ENCODE results near the gene FIBP. TPM values are rescaled to one million over a fixed set of nuclear protein-coding genes. Genes with fewer than 3 reads are reported as not detected.
A peak's percentile ranks its signal among the peaks of the same experiment; 100 is the strongest.

FIBP gene
- total and polyA plus RNA-seq, 10 of the 15 experiments (the other 5 are each of a cell fraction or from before 2014, with no cell fraction given): 65.1 to 182 (median 94.6) TPM

GRCh38 chr11:65891219-65892136 is 3.2 kb upstream of the FIBP start:
- Histone ChIP-seq H3K4me1 (ENCODE audit: control insufficient read depth, insufficient read depth, low read length) (peaks cover 29% of the 10 kb centered on the region), H3K27ac (ENCODE audit: control insufficient read depth, insufficient read depth) (peak overlapping the region; percentile 90), H3K9me3 (replicated peaks; ENCODE audit: control insufficient read depth, insufficient read depth, low read length) (no peaks in the 10 kb centered on the region), H3K79me2 (ENCODE audit: control insufficient read depth, insufficient read depth, low read length) (peaks cover 54% of the 10 kb centered on the region), H3K4me2 (ENCODE audit: control insufficient read depth, insufficient read depth) (peak overlapping the region; percentile 99), H4K20me1 (ENCODE audit: control insufficient read depth, insufficient read depth) (no peaks in the 10 kb centered on the region), H3K9ac (ENCODE audit: control insufficient read depth, insufficient read depth, low read length) (peak overlapping the region; percentile 94), H2AFZ (ENCODE audit: control insufficient read depth, low read depth, low read length) (no peak overlapping the region), H3K4me3 (peak overlapping the region; percentile 98), H3K27me3 (replicated peaks in 1 of 2; ENCODE audit: control insufficient read depth in 2 of 2, insufficient read depth in 2 of 2, low read length in 1 of 2) (no peaks in the 10 kb centered on the region), H3K36me3 (ENCODE audit: control insufficient read depth in 2 of 2, insufficient read depth in 2 of 2, low read length in 1 of 2) (peaks cover 0 to under 1% of the 10 kb centered on the region in 2 experiments; a peak in 1 of 4 replicates)
- FAIRE-seq (no peak), DNase-seq (ENCODE audit: low read depth, low spot score) (no peak), ATAC-seq (peak; percentile 12)
- ChIA-PET CTCF (interaction anchor here (0.6 to 11.0 kb wide), 24 partner anchors 8 to 244 kb away, joined by 3 to 167 read pairs (median 4); partner anchors contain the start of genes BANF1, CFL1, EIF1AD and FOSL1), POLR2A (interaction anchor here (0.6 to 7.4 kb wide), 26 partner anchors 6 to 278 kb away, joined by 3 to 155 read pairs (median 4); partner anchors contain the start of genes BANF1, CFL1, EIF1AD and FOSL1), RAD21 (ENCODE audit: unreplicated experiment) (interaction anchor here (1.4 to 8.0 kb wide), 13 partner anchors 10 to 180 kb away, joined by 4 to 76 read pairs (median 9); partner anchors contain the start of genes CFL1, FOSL1, KAT5 and MUS81), SMC1A (ENCODE audit: uncharacterized antibody, unreplicated experiment) (interaction anchor here (1.3 to 6.7 kb wide), 9 partner anchors 9 to 276 kb away, joined by 3 to 52 read pairs (median 19); partner anchors contain the start of genes CFL1, FOSL1, MUS81 and PCNX3)
- in situ Hi-C loops (cut with MboI): no loop called here
- 2% methylated on average over 56 of the region's 57 CpGs for WGBS (ENCODE audit: insufficient coverage, insufficient replicate concordance, low lambda C conversion rate, missing lambda C conversion rate)
- BruUV-seq (replicated peaks): TSS peak; percentile 82
- intact Hi-C loops (cut with micrococcal nuclease; ENCODE audit: unreplicated experiment): loop anchor here (5.0 to 10.0 kb wide), 2 partner anchors 36 to 243 kb away; no protein-coding TSS in a partner anchor
- TF ChIP-seq MTA2 (IDR thresholded peaks at IDR 0.05; ENCODE audit: low read depth) (0 out of 2 replicates have a peak, but pooled peaks have one; percentile 27), PKNOX1 (IDR thresholded peaks at IDR 0.05) (no peak), HSF1 (IDR thresholded peaks at IDR 0.05; ENCODE audit: low read depth, low read length) (no peak), BACH1 (IDR thresholded peaks at IDR 0.05; ENCODE audit: borderline replicate concordance) (0 out of 2 replicates have a peak, but pooled peaks have one; percentile 28), TCF12 (IDR thresholded peaks at IDR 0.05; ENCODE audit: low read depth, low read length) (0 out of 2 replicates have a peak, but pooled peaks have one; percentile 9), CTCF (IDR thresholded peaks at IDR 0.05 in 2 of 3, conservative IDR thresholded peaks at IDR 0.05 in 1 of 3; ENCODE audit: control insufficient read depth in 2 of 3, extremely low read depth in 1 of 3, insufficient read depth in 1 of 3, low read depth in 3 of 3, low read length in 3 of 3) (peak; percentile 54 to 58 (median 54)), IKZF1 (conservative IDR thresholded peaks at IDR 0.05) (peak; percentile 64), RAD21 (IDR thresholded peaks at IDR 0.05; ENCODE audit: insufficient read depth, low read depth, low read length) (peak; percentile 19; the same call in 1 of the 2 replicates), NR2C2 (IDR thresholded peaks at IDR 0.05; ENCODE audit: borderline replicate concordance, control insufficient read depth, insufficient read length, low read depth) (no peak), ZNF24 (IDR thresholded peaks at IDR 0.05) (peak; percentile 59), BHLHE40 (IDR thresholded peaks at IDR 0.05; ENCODE audit: borderline replicate concordance in 1 of 2, low read depth in 2 of 2, low read length in 1 of 2) (peak; percentile 37 to 47; a peak in 1 of 4 replicates), IKZF2 (IDR thresholded peaks at IDR 0.05) (peak; percentile 34 to 52; a peak in 1 of 4 replicates), YY1 (IDR thresholded peaks at IDR 0.05; ENCODE audit: low read depth, low read length) (0 out of 2 replicates have a peak, but pooled peaks have one; percentile 39), NFXL1 (IDR thresholded peaks at IDR 0.05; ENCODE audit: borderline replicate concordance) (no peak), ZNF217 (IDR thresholded peaks at IDR 0.05) (no peak), SRF (IDR thresholded peaks at IDR 0.05; ENCODE audit: low read depth in 2 of 2, low read length in 2 of 2) (no peak), CHD4 (IDR thresholded peaks at IDR 0.05) (no peak), NR2C1 (IDR thresholded peaks at IDR 0.05) (no peak)

Data from GM12878 (cell line).